Left lung (tissue), 10 donors: Measurements from ENCODE around the gene BTBD10. TPM values are rescaled to one million over a fixed set of nuclear protein-coding genes. Genes with fewer than 3 reads are reported as not detected.

Experiments
- ATAC-seq: fragments of 200-7000 bp; cut with Tn5 transposase; one replicate; pipeline ENCODE4 v1.9.1; 2020; ENCODE audit warnings: moderate library complexity
- DNase-seq, 4 donors: peaks; one replicate each; pipeline ENCODE4 v3.0.0-alpha.2; 2013 to 2020
- H3K27ac ChIP-seq, 2 donors: fragments of 200-600 bp; sonication (generic) in 1 of 2; one replicate each; pipeline versions ENCODE4 v1.5.0 to v1.8.0; 2020 to 2021
- H3K27me3 ChIP-seq, 2 donors: fragments of 200-600 bp; sonication (generic) in 1 of 2; one replicate each; pipeline versions ENCODE4 v1.5.0 to v1.8.0; 2020 to 2021
- H3K36me3 ChIP-seq, 2 donors: fragments of 200-600 bp; sonication (generic) in 1 of 2; one replicate each; pipeline versions ENCODE4 v1.5.0 to v1.8.0; 2020 to 2021
- H3K4me1 ChIP-seq, 2 donors: fragments of 200-600 bp; one replicate each; pipeline ENCODE4 v1.8.0; 2021
- H3K4me3 ChIP-seq, 2 donors: fragments of 200-600 bp; sonication (generic) in 1 of 2; one replicate each; pipeline versions ENCODE4 v1.5.0 to v1.8.0; 2020 to 2021; ENCODE audit warnings: mild to moderate bottlenecking in 1 of 2
- H3K9me3 ChIP-seq, 2 donors: fragments of 200-600 bp; sonication (generic) in 1 of 2; one replicate each; pipeline versions ENCODE4 v1.5.0 to v1.8.0; 2020 to 2021
- CTCF ChIP-seq, 2 donors: fragments of 200-600 bp; sonication (generic) in 1 of 2; IDR thresholded peaks; one replicate each; pipeline versions ENCODE4 v1.5.0 to v1.8.0; 2021; ENCODE audit warnings: antibody characterized with exemption in 2 of 2
- intact Hi-C, 2 donors: fragments of 100-400 bp; cut with DNase I; formaldehyde crosslinking; loops; one replicate each; pipeline versions ENCODE4 v1.11.2 to v1.14.2; 2022
- polyA plus RNA-seq, 6 donors: library from polyadenylated mRNA; unstranded; fragments of 120-200 nt; gene quantifications; one replicate each; pipeline ENCODE4 v1.2.1, GENCODE V29; 2013; ENCODE audit not compliant: insufficient read length in 6 of 6
- total RNA-seq, 2 donors: library from RNA; stranded (reverse); fragmentation: NEBNext Ultra II Directional; extraction: Animal tissue kit (Norgen Biotek cat#: 25700); gene quantifications; one replicate each; pipeline ENCODE4 v1.2.1, GENCODE V29; 2021
- donor health status: DM: no; HTN: yes; CAD: no.
- donor health status: DM: no; HTN: no; CAD: no.

BTBD10 gene
- total and polyA plus RNA-seq, 8 donors = 24.8 to 39.9 (median 33.6) TPM

DNA sequence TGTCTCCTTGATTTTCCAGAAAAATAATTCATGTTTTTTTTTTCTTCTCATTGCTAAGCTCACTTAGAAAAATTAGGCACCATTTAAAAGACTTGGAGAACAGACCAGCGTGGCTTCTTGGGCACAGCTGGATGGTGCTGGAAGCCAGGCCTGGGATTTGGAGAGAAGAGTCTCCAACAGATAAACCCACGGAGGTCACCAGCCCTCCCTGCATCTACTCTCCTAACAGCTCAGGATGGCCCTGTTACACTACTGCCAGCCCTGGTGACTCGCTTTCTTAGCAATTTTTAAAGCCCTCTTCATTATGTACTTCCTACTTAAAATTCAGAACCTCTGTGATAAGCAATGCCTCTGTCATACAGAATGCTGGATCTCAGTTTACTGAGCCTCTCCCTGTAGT, 31.0 kb upstream of the BTBD10 start:
- no peak for TF ChIP-seq CTCF (IDR thresholded peaks at IDR 0.05)
- H3K27ac ChIP-seq = no peak overlapping the region
- intact Hi-C loops = no loop called here
- no peaks in the 10 kb centered on the region for H3K36me3 ChIP-seq
- no peak for ATAC-seq
- no peaks in the 10 kb centered on the region for H3K4me1 ChIP-seq
- H3K4me3 ChIP-seq = no peak overlapping the region
- DNase-seq = no peak
- H3K27me3 ChIP-seq = peaks cover 0 to 6% of the 10 kb centered on the region in 2 donors
- no peaks in the 10 kb centered on the region for H3K9me3 ChIP-seq

DNA sequence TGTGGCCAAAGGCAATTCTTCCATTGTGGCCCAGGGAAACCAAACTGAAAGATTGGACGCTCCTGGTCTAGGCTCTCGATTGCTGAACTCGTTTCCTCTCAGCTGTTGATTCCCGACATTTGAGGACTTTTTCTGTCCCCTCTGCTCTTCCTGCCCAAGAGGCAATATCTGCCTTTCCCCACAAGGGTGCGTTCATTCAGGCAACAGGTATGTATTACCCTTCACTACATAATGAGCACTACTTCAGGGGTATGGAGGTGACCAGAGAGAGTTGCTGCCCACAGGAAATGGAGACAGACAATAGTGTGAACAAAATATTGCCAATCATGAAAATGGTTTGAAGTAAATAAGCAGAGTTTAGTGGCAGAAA, 24.6 kb upstream of the BTBD10 start:
- H3K4me3 ChIP-seq = peak overlapping the region in 1 of 2 donors; percentile 15
- no peaks in the 10 kb centered on the region for H3K27me3 ChIP-seq
- no peaks in the 10 kb centered on the region for H3K36me3 ChIP-seq
- intact Hi-C loops = no loop called here
- DNase-seq = no peak
- no peaks in the 10 kb centered on the region for H3K9me3 ChIP-seq
- no peaks in the 10 kb centered on the region for H3K4me1 ChIP-seq
- no peak overlapping the region for H3K27ac ChIP-seq
- peak; percentile 83 for ATAC-seq
- TF ChIP-seq CTCF (IDR thresholded peaks at IDR 0.05) = no peak

DNA sequence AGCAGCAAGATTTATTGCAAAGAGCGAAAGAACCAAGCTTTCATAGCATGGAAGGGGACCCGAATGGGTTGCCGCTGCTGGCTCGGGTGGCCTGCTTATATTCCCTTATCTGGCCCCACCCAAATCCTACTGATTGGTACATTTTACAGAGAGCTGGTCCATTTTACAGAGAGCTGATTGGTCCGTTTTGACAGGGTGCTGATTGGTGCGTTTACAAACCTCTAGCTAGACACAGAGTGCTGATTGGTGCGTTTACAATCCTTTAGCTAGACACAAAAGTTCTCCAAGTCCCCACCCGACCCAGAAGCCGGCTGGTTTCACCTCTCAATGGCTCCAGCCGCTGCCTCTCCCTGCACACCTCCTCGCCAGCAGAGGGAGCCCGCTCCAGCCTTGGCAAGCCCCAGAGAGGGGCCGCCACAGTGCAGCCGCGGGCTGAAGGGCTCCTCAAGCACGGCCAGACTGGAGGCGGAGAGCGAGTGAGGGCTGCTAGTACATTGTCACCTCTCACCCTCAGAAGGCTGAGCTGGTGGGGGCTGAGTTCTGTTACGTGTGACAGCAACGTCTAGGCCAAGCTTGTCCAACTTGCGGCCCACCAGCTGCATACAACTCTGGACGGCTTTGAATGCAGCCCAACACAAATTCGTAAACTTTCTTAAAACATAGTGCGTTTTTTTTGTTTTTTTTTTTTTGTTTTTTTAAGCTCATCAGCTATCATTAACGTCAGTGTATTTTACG, 24.1 kb upstream of the BTBD10 start:
- ATAC-seq = peak; percentile 91
- peak overlapping the region in 1 of 2 donors; percentile 15 for H3K4me3 ChIP-seq
- H3K36me3 ChIP-seq = no peaks in the 10 kb centered on the region
- peak in 3 of 4 donors; percentile 25 to 90 (median 65) for DNase-seq
- no peaks in the 10 kb centered on the region for H3K27me3 ChIP-seq
- no peaks in the 10 kb centered on the region for H3K4me1 ChIP-seq
- intact Hi-C loops = no loop called here
- no peak overlapping the region for H3K27ac ChIP-seq
- no peaks in the 10 kb centered on the region for H3K9me3 ChIP-seq
- TF ChIP-seq CTCF (IDR thresholded peaks at IDR 0.05) = peak; percentile 18 to 58

DNA sequence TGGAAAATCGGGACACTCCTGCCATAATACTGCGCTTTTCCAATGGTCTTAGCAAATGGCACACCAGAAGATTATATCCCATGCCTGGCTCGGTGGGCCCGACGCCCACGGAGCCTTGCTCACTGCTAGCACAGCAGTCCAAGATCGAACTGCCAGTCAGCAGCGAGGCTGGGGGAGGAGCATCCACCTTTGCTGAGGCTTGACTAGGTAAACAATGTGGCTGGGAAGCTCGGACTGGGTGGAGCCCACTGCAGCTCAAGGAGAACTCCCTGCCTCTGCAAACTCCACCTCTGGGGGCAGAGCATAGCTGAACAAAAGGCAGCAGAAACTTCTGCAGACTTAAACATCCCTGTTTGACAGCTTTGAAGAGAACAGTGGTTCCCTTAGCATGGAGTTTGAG, 17.2 kb upstream of the BTBD10 start:
- intact Hi-C loops = no loop called here
- Histone ChIP-seq H3K4me3 (no peak overlapping the region), H3K9me3 (no peaks in the 10 kb centered on the region), H3K27me3 (no peaks in the 10 kb centered on the region), H3K4me1 (no peaks in the 10 kb centered on the region), H3K27ac (no peak overlapping the region), H3K36me3 (no peaks in the 10 kb centered on the region)
- no peak for DNase-seq
- TF ChIP-seq CTCF (IDR thresholded peaks at IDR 0.05) = no peak
- ATAC-seq = no peak

GRCh38 chr11:13479688-13480087, 16.7 kb upstream of the BTBD10 start:
- Histone ChIP-seq H3K4me1 (no peaks in the 10 kb centered on the region), H3K9me3 (no peaks in the 10 kb centered on the region), H3K27me3 (no peaks in the 10 kb centered on the region), H3K4me3 (no peak overlapping the region), H3K27ac (no peak overlapping the region), H3K36me3 (no peaks in the 10 kb centered on the region)
- TF ChIP-seq CTCF (IDR thresholded peaks at IDR 0.05) = no peak
- intact Hi-C loops = no loop called here
- ATAC-seq (no peak), DNase-seq (no peak)
